ENCODE measurements around the gene WDR82.

Gene WDR82

GRCh38 chr3:52280050-52280461, 1.6 kb upstream of the WDR82 start:
- Histone ChIP-seq H3K27ac (replicated peaks) (peak overlapping the region; percentile 92), H3K27me3 (ENCODE audit: insufficient read depth, poor library complexity, severe bottlenecking) (no peaks in the 10 kb centered on the region), H3K4me3 (replicated peaks; ENCODE audit: insufficient read depth, low read length) (no peak overlapping the region)
- DNase-seq (ENCODE audit: low read depth in 1 of 2, low spot score in 1 of 2) = no peak
- TF ChIP-seq SPI1 (IDR thresholded peaks at IDR 0.05; ENCODE audit: borderline replicate concordance, low read depth) = no peak
- no peak for TF ChIP-seq POLR2AphosphoS5 (IDR thresholded peaks at IDR 0.05; ENCODE audit: low read depth)
- TF ChIP-seq REST (IDR thresholded peaks at IDR 0.05; ENCODE audit: insufficient replicate concordance, low read depth) = no peak
- TF ChIP-seq CTCF (IDR thresholded peaks at IDR 0.05; ENCODE audit: insufficient read depth, low read length) = no peak
- no peak for TF ChIP-seq GABPA (IDR thresholded peaks at IDR 0.05; ENCODE audit: low read depth)

- Histone ChIP-seq H3K27ac (replicated peaks) (peak overlapping the region; percentile 92), H3K4me3 (replicated peaks; ENCODE audit: insufficient read depth, low read length) (no peak overlapping the region; the same call in 1 of the 2 replicates), H3K27me3 (ENCODE audit: insufficient read depth, poor library complexity, severe bottlenecking) (no peaks in the 10 kb centered on the region)
- TF ChIP-seq REST (IDR thresholded peaks at IDR 0.05; ENCODE audit: insufficient replicate concordance, low read depth) = no peak
- TF ChIP-seq SPI1 (IDR thresholded peaks at IDR 0.05; ENCODE audit: borderline replicate concordance, low read depth) = no peak
- no peak for TF ChIP-seq POLR2AphosphoS5 (IDR thresholded peaks at IDR 0.05; ENCODE audit: low read depth)
- no peak for TF ChIP-seq GABPA (IDR thresholded peaks at IDR 0.05; ENCODE audit: low read depth)
- no peak for TF ChIP-seq CTCF (IDR thresholded peaks at IDR 0.05; ENCODE audit: insufficient read depth, low read length)
- no peak for DNase-seq (ENCODE audit: low read depth in 1 of 2, low spot score in 1 of 2)
Observed at GRCh38 chr3:52279596-52279995, 1.1 kb upstream of the WDR82 start.

- H3K27ac ChIP-seq (replicated peaks) = peak overlapping the region; percentile 92
- H3K27me3 ChIP-seq (ENCODE audit: insufficient read depth, poor library complexity, severe bottlenecking) = no peaks in the 10 kb centered on the region
- H3K4me3 ChIP-seq (replicated peaks; ENCODE audit: insufficient read depth, low read length) = peak overlapping the region; percentile 86
- TF ChIP-seq REST (IDR thresholded peaks at IDR 0.05; ENCODE audit: insufficient replicate concordance, low read depth) = no peak
- TF ChIP-seq SPI1 (IDR thresholded peaks at IDR 0.05; ENCODE audit: borderline replicate concordance, low read depth) = no peak
- TF ChIP-seq CTCF (IDR thresholded peaks at IDR 0.05; ENCODE audit: insufficient read depth, low read length) = no peak
- no peak for TF ChIP-seq POLR2AphosphoS5 (IDR thresholded peaks at IDR 0.05; ENCODE audit: low read depth)
- no peak for TF ChIP-seq GABPA (IDR thresholded peaks at IDR 0.05; ENCODE audit: low read depth)
- peak in 1 of 2 experiments; percentile 62 for DNase-seq (ENCODE audit: low read depth in 1 of 2, low spot score in 1 of 2)
Observed at GRCh38 chr3:52277972-52278509, 408 bp downstream of the WDR82 start.
